OCI-LY1 (cell line): ENCODE data around the gene MCM7.

ENCODE experiments used
- H2AFZ ChIP-seq: fragments of 200-600 bp; sonication (generic), shearing (Covaris generic); 2 replicates; pipeline ENCODE4 v1.6.0; 2014; ENCODE audit warnings: antibody characterized with exemption, mild to moderate bottlenecking, low read length
- H3F3A ChIP-seq: fragments of 200-600 bp; sonication (generic), shearing (Covaris generic); 2 replicates; pipeline ENCODE4 v1.6.0; 2014; ENCODE audit warnings: mild to moderate bottlenecking, antibody characterized with exemption, low read length, moderate library complexity; ENCODE audit not compliant: insufficient read depth
- H3K27ac ChIP-seq: fragments of 200-600 bp; sonication (generic); 2 replicates; pipeline ENCODE4 v1.5.1; 2014; ENCODE audit warnings: low read length, mixed run types, mild to moderate bottlenecking, low read depth; ENCODE audit not compliant: poor library complexity, severe bottlenecking
- H3K27me3 ChIP-seq: fragments of 200-600 bp; sonication (generic); 2 replicates; pipeline ENCODE4 v1.6.0; 2014; ENCODE audit warnings: antibody characterized with exemption, mild to moderate bottlenecking, low read length, moderate library complexity; ENCODE audit not compliant: insufficient read depth
- H3K36me3 ChIP-seq: fragments of 200-600 bp; sonication (generic); 2 replicates; pipeline ENCODE4 v1.6.1; 2014; ENCODE audit warnings: mild to moderate bottlenecking, antibody characterized with exemption, low read length, moderate library complexity, mixed read lengths; ENCODE audit not compliant: insufficient read depth
- H3K4me1 ChIP-seq: fragments of 200-600 bp; sonication (generic); 2 replicates; pipeline ENCODE4 v1.5.1; 2014; ENCODE audit warnings: mild to moderate bottlenecking, low read length, moderate library complexity; ENCODE audit not compliant: insufficient read depth, severe bottlenecking
- H3K4me2 ChIP-seq: fragments of 200-600 bp; sonication (generic), shearing (Covaris generic); 2 replicates; pipeline ENCODE4 v1.6.1; 2014; ENCODE audit warnings: low read length
- H3K4me3 ChIP-seq: fragments of 200-600 bp; sonication (generic); 2 replicates; pipeline ENCODE4 v1.5.1; 2014; ENCODE audit warnings: low read length, low read depth, mild to moderate bottlenecking, mixed read lengths; ENCODE audit not compliant: poor library complexity, severe bottlenecking
- H3K79me2 ChIP-seq: fragments of 200-600 bp; shearing (Covaris generic); 2 replicates; pipeline ENCODE4 v1.6.1; 2016; ENCODE audit warnings: mixed run types, low read length, mixed read lengths; ENCODE audit not compliant: insufficient read depth
- H3K9ac ChIP-seq: fragments of 200-600 bp; sonication (generic), shearing (Covaris generic); 2 replicates; pipeline ENCODE4 v1.6.1; 2014; ENCODE audit warnings: mild to moderate bottlenecking, low read length, mixed read lengths
- H3K9me2 ChIP-seq: fragments of 200-600 bp; sonication (generic), shearing (Covaris generic); 2 replicates; pipeline ENCODE4 v1.6.1; 2014; ENCODE audit warnings: low read depth, mild to moderate bottlenecking, low read length, mixed read lengths
- H3K9me3 ChIP-seq: fragments of 200-600 bp; shearing (Covaris generic); 2 replicates; pipeline ENCODE4 v1.6.1; 2014; ENCODE audit warnings: low read length, mixed read lengths
- H4K20me1 ChIP-seq: fragments of 200-600 bp; sonication (generic), shearing (Covaris generic); 2 replicates; pipeline ENCODE4 v1.6.0; 2016; ENCODE audit warnings: mild to moderate bottlenecking, low read length; ENCODE audit not compliant: insufficient read depth
- EZH2 ChIP-seq: fragments of 200-600 bp; sonication (generic), shearing (Covaris generic); IDR thresholded peaks from 2 replicates; pipeline ENCODE4 v1.8.0; 2017; ENCODE audit warnings: borderline replicate concordance, mixed run types, mild to moderate bottlenecking, antibody characterized with exemption, low read length, moderate library complexity, mixed read lengths
- TF ChIP-seq, protein P1 (sequence below): fragments of 200-600 bp; sonication (generic), shearing (Covaris generic); IDR thresholded peaks from 2 replicates; pipeline ENCODE4 v1.5.1; 2017; ENCODE audit warnings: mild to moderate bottlenecking, antibody characterized with exemption, low read length, moderate library complexity, mixed read lengths

MCM7 gene

GRCh38 chr7:100101016-100101862 is at the start of gene MCM7, which contains the start of gene AP4M1:
Gene MCM7 (minus strand): TSS chr7:100101397. CDS start chr7:100101294, 103 bp downstream.
Gene AP4M1 (plus strand): TSS chr7:100101643. CDS start chr7:100101715, 72 bp downstream.
- TF ChIP-seq EZH2, result no peak
- TF ChIP-seq, protein P1, sequence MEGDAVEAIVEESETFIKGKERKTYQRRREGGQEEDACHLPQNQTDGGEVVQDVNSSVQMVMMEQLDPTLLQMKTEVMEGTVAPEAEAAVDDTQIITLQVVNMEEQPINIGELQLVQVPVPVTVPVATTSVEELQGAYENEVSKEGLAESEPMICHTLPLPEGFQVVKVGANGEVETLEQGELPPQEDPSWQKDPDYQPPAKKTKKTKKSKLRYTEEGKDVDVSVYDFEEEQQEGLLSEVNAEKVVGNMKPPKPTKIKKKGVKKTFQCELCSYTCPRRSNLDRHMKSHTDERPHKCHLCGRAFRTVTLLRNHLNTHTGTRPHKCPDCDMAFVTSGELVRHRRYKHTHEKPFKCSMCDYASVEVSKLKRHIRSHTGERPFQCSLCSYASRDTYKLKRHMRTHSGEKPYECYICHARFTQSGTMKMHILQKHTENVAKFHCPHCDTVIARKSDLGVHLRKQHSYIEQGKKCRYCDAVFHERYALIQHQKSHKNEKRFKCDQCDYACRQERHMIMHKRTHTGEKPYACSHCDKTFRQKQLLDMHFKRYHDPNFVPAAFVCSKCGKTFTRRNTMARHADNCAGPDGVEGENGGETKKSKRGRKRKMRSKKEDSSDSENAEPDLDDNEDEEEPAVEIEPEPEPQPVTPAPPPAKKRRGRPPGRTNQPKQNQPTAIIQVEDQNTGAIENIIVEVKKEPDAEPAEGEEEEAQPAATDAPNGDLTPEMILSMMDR, result no peak
- peak within 1 kb of the TSS; percentile 74 for H3K4me2 ChIP-seq
- H3K27ac ChIP-seq, result peak within 1 kb of the TSS; percentile 89
- no peaks in the 10 kb centered on the region for H3K9me3 ChIP-seq
- peak within 1 kb of the TSS; percentile 87 for H3K4me3 ChIP-seq
- H3F3A ChIP-seq, result no peaks in the 10 kb centered on the region
- peaks cover 17% of the 10 kb centered on the region for H3K4me1 ChIP-seq
- H3K9ac ChIP-seq, result peak within 1 kb of the TSS; percentile 98
- H3K27me3 ChIP-seq, result no peaks in the 10 kb centered on the region
- no peaks in the 10 kb centered on the region for H4K20me1 ChIP-seq
- H2AFZ ChIP-seq, result no peak within 1 kb of the TSS
- no peaks in the 10 kb centered on the region for H3K9me2 ChIP-seq
- H3K79me2 ChIP-seq, result peaks cover 10% of the 10 kb centered on the region
- H3K36me3 ChIP-seq, result peaks cover 60% of the 10 kb centered on the region

DNA sequence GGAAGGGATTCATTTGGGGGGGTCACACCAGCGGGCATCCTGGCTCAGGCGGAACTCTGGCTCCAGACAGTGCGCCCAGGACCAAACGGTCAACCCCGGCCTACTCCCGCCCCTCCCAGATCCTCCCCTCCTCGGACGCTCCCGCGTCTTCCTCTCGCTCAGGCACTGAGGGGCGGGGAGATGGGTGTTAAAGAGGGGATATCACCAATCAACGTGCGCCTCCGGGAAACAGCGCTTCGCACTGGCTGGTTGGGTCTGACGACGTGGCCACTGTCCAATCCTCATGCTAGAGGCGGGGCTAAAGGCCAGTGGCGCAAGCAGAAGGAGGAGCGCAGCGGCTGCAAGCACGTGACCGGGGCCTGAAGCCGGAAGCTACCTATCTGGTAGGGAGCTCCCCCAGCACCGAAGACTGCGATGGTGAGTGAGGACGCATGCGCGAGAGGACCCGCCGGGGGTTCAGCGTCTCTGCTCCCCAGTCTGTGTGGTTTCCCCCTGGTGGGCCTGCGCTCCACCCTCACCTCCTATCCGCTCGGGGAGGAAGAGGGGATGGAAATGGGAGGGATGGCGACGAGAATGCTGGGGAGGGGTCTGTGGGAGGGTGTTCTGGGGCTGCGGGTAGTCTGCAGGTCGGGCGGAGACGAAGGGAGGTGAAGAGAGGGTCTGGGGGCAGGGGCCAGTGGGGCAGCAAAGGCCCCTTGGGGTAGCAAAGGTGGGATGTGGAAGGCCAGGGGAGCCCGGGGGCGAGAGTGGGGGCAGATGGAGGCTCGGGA is 47.5 kb upstream of the MCM7 start, which contains the start of gene LAMTOR4:
Gene LAMTOR4, plus strand, starts transcription at position 360 of the 770 bp plus-strand sequence. Its CDS starts 55 bp downstream, at position 415.
- Histone ChIP-seq H3K9me2 (no peaks in the 10 kb centered on the region), H3K27ac (peak within 1 kb of the TSS; percentile 70), H3F3A (peaks cover 5% of the 10 kb centered on the region; the same call in 1 of the 2 replicates), H3K27me3 (no peaks in the 10 kb centered on the region), H3K79me2 (peaks cover 11% of the 10 kb centered on the region), H3K9ac (peak within 1 kb of the TSS; percentile 86), H3K36me3 (peaks cover 26% of the 10 kb centered on the region; the same call in 1 of the 2 replicates), H2AFZ (peak within 1 kb of the TSS; percentile 41), H3K9me3 (no peaks in the 10 kb centered on the region), H3K4me3 (peak within 1 kb of the TSS; percentile 79), H3K4me2 (peak within 1 kb of the TSS; percentile 86), H3K4me1 (peaks cover 46% of the 10 kb centered on the region), H4K20me1 (no peaks in the 10 kb centered on the region)
- TF ChIP-seq, protein P1, result no peak
- no peak for TF ChIP-seq EZH2

DNA sequence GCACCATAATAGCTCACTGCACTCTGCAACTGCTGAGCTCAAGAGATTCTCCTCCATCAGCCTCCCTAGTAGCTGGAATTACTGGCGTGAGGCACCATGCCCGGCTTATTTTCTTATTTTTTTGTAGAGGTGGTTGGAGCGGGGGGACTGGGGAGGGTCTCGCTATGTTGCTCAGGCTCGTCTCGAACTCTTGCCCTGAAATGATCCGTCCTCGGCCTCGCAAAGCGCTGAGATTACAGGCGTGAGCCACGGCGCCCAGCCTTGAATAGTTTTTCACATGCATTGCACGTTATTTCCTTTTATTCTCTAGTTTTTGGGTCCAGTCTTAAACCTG is 47.0 kb upstream of the MCM7 start:
- H3K9me2 ChIP-seq, result no peaks in the 10 kb centered on the region
- H3K9me3 ChIP-seq, result no peaks in the 10 kb centered on the region
- peak overlapping the region; percentile 41 for H2AFZ ChIP-seq
- peaks cover 40% of the 10 kb centered on the region for H3K4me1 ChIP-seq
- peak overlapping the region; percentile 70 for H3K27ac ChIP-seq
- H3K79me2 ChIP-seq, result peaks cover 11% of the 10 kb centered on the region
- H3K27me3 ChIP-seq, result no peaks in the 10 kb centered on the region
- peaks cover 5% of the 10 kb centered on the region; the same call in 1 of the 2 replicates for H3F3A ChIP-seq
- peak overlapping the region; percentile 79 for H3K4me2 ChIP-seq
- TF ChIP-seq, protein P1, result no peak
- no peak for TF ChIP-seq EZH2
- H4K20me1 ChIP-seq, result no peaks in the 10 kb centered on the region
- H3K9ac ChIP-seq, result peak overlapping the region; percentile 69
- H3K36me3 ChIP-seq, result peaks cover 20% of the 10 kb centered on the region; the same call in 1 of the 2 replicates
- H3K4me3 ChIP-seq, result peak overlapping the region; percentile 79
